GOT3 (cell line): Measurements from ENCODE around the gene COQ6.
"Not testable (repeated sequence)": the region's sequence is repeated elsewhere in the genome, so short reads cannot be mapped to it uniquely, and the experiment has no call there.

Experiments
- DNase-seq: peaks from one replicate; lab custom pipeline; 2025; ENCODE audit warnings: mixed read lengths; lab: John Stamatoyannopoulos, UW

COQ6 gene

GRCh38 chr14:73949752-73950734, at the start of gene COQ6, which contains the start of gene FAM161B:
TSS of gene COQ6 (plus strand) at chr14:73950302. CDS start at chr14:73950333, 31 bp downstream.
TSS of gene FAM161B (minus strand) at chr14:73950094. CDS start at chr14:73950026, 68 bp downstream.
- peak; percentile 73 for DNase-seq

- no peak for DNase-seq
Observed at GRCh38 chr14:73903028-73903427, 47.1 kb upstream of the COQ6 start.

- no peak for DNase-seq
Observed at GRCh38 chr14:73909681-73910080, 40.4 kb upstream of the COQ6 start.

GRCh38 chr14:73913256-73913655, 36.8 kb upstream of the COQ6 start:
- no peak for DNase-seq

- DNase-seq: no peak
Observed at GRCh38 chr14:73916324-73916723, 33.8 kb upstream of the COQ6 start.

GRCh38 chr14:73919457-73919856, 30.6 kb upstream of the COQ6 start:
- not testable (repeated sequence) for DNase-seq

GRCh38 chr14:73924337-73924736, 25.8 kb upstream of the COQ6 start:
- no peak for DNase-seq

GRCh38 chr14:73935666-73936065, 14.4 kb upstream of the COQ6 start:
- DNase-seq: no peak

- DNase-seq: no peak
Observed at GRCh38 chr14:73936548-73936947, 13.6 kb upstream of the COQ6 start.

- DNase-seq: no peak
Observed at GRCh38 chr14:73937012-73937411, 13.1 kb upstream of the COQ6 start.

- no peak for DNase-seq
Observed at GRCh38 chr14:73942180-73942579, 7.9 kb upstream of the COQ6 start.

- no peak for DNase-seq
Observed at GRCh38 chr14:73943083-73943482, 7.0 kb upstream of the COQ6 start.

- DNase-seq: no peak
Observed at GRCh38 chr14:73944432-73945158, 5.5 kb upstream of the COQ6 start.

GRCh38 chr14:73945159-73945670, 4.9 kb upstream of the COQ6 start:
- no peak for DNase-seq

GRCh38 chr14:73953731-73954130, 3.6 kb downstream of the COQ6 start:
- DNase-seq: no peak

- no peak for DNase-seq
Observed at GRCh38 chr14:73955674-73956073, 5.6 kb downstream of the COQ6 start.

GRCh38 chr14:73958591-73958990, 8.5 kb downstream of the COQ6 start:
- DNase-seq: no peak

GRCh38 chr14:73961192-73961591, 11.1 kb downstream of the COQ6 start:
- DNase-seq: no peak

GRCh38 chr14:73965216-73965615, 15.1 kb downstream of the COQ6 start:
- no peak for DNase-seq

- no peak for DNase-seq
Observed at GRCh38 chr14:73968885-73969284, 18.8 kb downstream of the COQ6 start.

- DNase-seq: no peak
Observed at GRCh38 chr14:73973497-73973896, 23.4 kb downstream of the COQ6 start.

GRCh38 chr14:73976125-73976524, 26.0 kb downstream of the COQ6 start:
- DNase-seq: no peak

GRCh38 chr14:73977896-73978295, 27.8 kb downstream of the COQ6 start:
- no peak for DNase-seq
